Hepatic stellate cell (primary cell): ENCODE data around the gene DIP2A.

Experiments used
- DNase-seq: peaks from one replicate; pipeline ENCODE4 v3.0.0; 2011; ENCODE audit warnings: low spot score

The DIP2A gene

GRCh38 chr21:46597896-46598343, 139.2 kb downstream of the DIP2A start:
- no peak for DNase-seq

- DNase-seq = peak; percentile 93
These were observed 140.2 kb downstream of the DIP2A start for GRCh38 chr21:46598581-46599572.

GRCh38 chr21:46600305-46600704, 141.6 kb downstream of the DIP2A start:
- no peak for DNase-seq

GRCh38 chr21:46600978-46601377, 142.3 kb downstream of the DIP2A start:
- no peak for DNase-seq

- DNase-seq = no peak
These were observed 144.5 kb downstream of the DIP2A start for GRCh38 chr21:46603228-46603627.

GRCh38 chr21:46604329-46604974, 145.8 kb downstream of the DIP2A start:
- no peak for DNase-seq

- DNase-seq = no peak
These were observed 146.5 kb downstream of the DIP2A start, which contains the start of gene S100B for GRCh38 chr21:46604975-46605766. Gene S100B, minus strand, starts transcription at chr21:46605082. Its CDS starts 2,667 bp downstream, at chr21:46602415.

- DNase-seq = no peak
These were observed 147.2 kb downstream of the DIP2A start for GRCh38 chr21:46605767-46606426.

- no peak for DNase-seq
These were observed 147.7 kb downstream of the DIP2A start for GRCh38 chr21:46606427-46606813.

GRCh38 chr21:46607636-46608035, 148.9 kb downstream of the DIP2A start:
- no peak for DNase-seq

GRCh38 chr21:46608672-46609111, 150.0 kb downstream of the DIP2A start:
- DNase-seq = no peak

GRCh38 chr21:46610018-46610701, 151.5 kb downstream of the DIP2A start:
- no peak for DNase-seq

- DNase-seq = no peak
These were observed 154.7 kb downstream of the DIP2A start for GRCh38 chr21:46613391-46613790.

- DNase-seq = no peak
These were observed 157.4 kb downstream of the DIP2A start for GRCh38 chr21:46616050-46616449.

GRCh38 chr21:46616656-46617055, 158.0 kb downstream of the DIP2A start:
- no peak for DNase-seq

GRCh38 chr21:46617267-46618051, 158.8 kb downstream of the DIP2A start:
- DNase-seq = no peak

- DNase-seq = no peak
These were observed 160.2 kb downstream of the DIP2A start for GRCh38 chr21:46618738-46619379.
